ENCODE data around the gene SF3B4.

DNA sequence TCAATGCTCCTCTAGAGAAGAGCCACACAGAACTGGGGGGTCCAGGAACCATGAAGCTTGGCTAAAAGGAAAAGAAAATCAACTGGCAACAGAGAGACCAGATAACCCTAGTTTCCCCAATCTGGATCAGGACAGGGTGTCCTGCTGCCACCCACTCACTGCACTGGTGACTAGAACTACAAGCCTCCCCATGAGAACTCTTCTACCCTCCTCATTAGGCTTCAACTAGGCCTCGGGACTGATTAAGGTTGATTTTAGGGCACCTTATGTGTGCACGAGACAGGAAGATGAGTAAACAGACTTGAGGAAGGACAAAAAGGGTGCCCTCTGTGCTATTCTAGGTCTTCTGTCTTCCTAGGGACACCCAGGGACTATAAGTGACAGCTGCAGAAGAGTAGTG, 2.3 kb upstream of the SF3B4 start:
- TF ChIP-seq, protein P1, sequence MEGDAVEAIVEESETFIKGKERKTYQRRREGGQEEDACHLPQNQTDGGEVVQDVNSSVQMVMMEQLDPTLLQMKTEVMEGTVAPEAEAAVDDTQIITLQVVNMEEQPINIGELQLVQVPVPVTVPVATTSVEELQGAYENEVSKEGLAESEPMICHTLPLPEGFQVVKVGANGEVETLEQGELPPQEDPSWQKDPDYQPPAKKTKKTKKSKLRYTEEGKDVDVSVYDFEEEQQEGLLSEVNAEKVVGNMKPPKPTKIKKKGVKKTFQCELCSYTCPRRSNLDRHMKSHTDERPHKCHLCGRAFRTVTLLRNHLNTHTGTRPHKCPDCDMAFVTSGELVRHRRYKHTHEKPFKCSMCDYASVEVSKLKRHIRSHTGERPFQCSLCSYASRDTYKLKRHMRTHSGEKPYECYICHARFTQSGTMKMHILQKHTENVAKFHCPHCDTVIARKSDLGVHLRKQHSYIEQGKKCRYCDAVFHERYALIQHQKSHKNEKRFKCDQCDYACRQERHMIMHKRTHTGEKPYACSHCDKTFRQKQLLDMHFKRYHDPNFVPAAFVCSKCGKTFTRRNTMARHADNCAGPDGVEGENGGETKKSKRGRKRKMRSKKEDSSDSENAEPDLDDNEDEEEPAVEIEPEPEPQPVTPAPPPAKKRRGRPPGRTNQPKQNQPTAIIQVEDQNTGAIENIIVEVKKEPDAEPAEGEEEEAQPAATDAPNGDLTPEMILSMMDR (IDR thresholded peaks at IDR 0.05), result no peak
- TF ChIP-seq POLR2A (IDR thresholded peaks at IDR 0.05) (no peak), POLR2AphosphoS5 (IDR thresholded peaks at IDR 0.05) (no peak), EP300 (IDR thresholded peaks at IDR 0.05) (no peak)
